ENCODE results near the gene CCN2. TPM values are rescaled to one million over a fixed set of nuclear protein-coding genes. Genes with fewer than 3 reads are reported as not detected.

Gene CCN2, protein sequence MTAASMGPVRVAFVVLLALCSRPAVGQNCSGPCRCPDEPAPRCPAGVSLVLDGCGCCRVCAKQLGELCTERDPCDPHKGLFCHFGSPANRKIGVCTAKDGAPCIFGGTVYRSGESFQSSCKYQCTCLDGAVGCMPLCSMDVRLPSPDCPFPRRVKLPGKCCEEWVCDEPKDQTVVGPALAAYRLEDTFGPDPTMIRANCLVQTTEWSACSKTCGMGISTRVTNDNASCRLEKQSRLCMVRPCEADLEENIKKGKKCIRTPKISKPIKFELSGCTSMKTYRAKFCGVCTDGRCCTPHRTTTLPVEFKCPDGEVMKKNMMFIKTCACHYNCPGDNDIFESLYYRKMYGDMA
- not detected in 2 replicates for total RNA-seq

DNA sequence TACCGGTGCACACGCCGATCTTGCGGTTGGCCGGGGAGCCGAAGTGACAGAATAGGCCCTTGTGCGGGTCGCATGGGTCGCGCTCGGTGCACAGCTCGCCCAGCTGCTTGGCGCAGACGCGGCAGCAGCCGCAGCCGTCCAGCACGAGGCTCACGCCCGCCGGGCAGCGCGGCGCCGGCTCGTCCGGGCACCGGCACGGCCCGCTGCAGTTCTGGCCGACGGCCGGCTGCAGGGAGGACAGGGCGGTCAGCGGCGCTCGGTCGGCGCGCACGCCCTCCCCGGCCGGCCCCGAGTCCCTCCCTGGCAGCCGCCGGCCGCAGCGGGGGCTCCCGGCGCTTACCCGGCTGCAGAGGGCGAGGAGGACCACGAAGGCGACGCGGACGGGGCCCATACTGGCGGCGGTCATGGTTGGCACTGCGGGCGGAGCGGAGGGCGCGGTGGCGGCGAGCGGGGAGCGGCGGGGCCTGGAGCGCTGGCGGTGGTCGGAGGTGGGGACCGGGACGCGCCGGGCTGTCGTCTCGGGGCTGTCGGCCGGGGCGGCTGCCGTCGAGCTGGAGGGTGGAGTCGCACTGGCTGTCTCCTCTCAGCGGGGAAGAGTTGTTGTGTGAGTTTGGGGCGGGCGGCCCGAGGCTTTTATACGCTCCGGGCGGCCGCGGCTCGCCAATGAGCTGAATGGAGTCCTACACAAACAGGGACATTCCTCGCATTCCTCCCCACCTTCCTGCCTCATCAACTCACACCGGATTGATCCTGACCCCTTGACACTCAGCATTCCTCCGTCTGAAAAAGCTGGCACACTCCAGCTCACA lies at the start of gene CCN2:
Gene CCN2 (minus strand): TSS at position 606 of the 809 bp plus-strand sequence. CDS start 200 bp downstream, at position 406.
- intact Hi-C loops (cut with micrococcal nuclease), result no loop called here
- no peaks in the 10 kb centered on the region for H3K36me3 Mint-ChIP-seq (ENCODE audit: low read depth)
- no peak for DNase-seq (ENCODE audit: low spot score)
- peaks cover 75% of the 10 kb centered on the region for H3K27me3 Mint-ChIP-seq (ENCODE audit: low read depth)
- H3K27ac Mint-ChIP-seq, result no peak within 1 kb of the TSS
- peaks cover 5% of the 10 kb centered on the region for H3K4me1 Mint-ChIP-seq (ENCODE audit: low read depth)
- peak within 1 kb of the TSS; percentile 76 for H3K4me3 Mint-ChIP-seq (ENCODE audit: low read depth)
- no peaks in the 10 kb centered on the region for H3K9me3 Mint-ChIP-seq

DNA sequence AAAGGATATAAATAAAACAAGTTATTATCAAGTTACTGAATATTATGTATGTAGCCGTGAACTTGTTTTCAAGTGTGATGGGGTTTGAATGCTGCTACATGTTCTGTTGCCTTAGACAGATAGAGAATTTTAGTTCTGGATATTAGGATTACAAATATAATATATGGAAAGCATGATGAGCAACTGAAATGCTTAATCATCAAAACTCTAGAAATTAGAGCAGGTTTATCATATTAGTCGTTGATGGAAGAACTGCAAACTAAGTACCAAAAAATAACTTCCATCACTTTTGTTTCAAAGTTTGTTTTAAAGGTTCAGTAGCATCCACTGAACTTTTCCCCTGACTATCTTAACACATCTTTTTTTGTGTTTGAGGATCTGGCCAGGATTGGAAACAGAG lies 49.1 kb upstream of the CCN2 start:
- no peak for DNase-seq (ENCODE audit: low spot score)
- no peaks in the 10 kb centered on the region for H3K27me3 Mint-ChIP-seq (ENCODE audit: low read depth)
- intact Hi-C loops (cut with micrococcal nuclease), result no loop called here
- no peaks in the 10 kb centered on the region for H3K36me3 Mint-ChIP-seq (ENCODE audit: low read depth)
- H3K27ac Mint-ChIP-seq, result no peak overlapping the region
- no peaks in the 10 kb centered on the region for H3K4me1 Mint-ChIP-seq (ENCODE audit: low read depth)
- no peak overlapping the region for H3K4me3 Mint-ChIP-seq (ENCODE audit: low read depth)
- H3K9me3 Mint-ChIP-seq, result peaks cover 5% of the 10 kb centered on the region

DNA sequence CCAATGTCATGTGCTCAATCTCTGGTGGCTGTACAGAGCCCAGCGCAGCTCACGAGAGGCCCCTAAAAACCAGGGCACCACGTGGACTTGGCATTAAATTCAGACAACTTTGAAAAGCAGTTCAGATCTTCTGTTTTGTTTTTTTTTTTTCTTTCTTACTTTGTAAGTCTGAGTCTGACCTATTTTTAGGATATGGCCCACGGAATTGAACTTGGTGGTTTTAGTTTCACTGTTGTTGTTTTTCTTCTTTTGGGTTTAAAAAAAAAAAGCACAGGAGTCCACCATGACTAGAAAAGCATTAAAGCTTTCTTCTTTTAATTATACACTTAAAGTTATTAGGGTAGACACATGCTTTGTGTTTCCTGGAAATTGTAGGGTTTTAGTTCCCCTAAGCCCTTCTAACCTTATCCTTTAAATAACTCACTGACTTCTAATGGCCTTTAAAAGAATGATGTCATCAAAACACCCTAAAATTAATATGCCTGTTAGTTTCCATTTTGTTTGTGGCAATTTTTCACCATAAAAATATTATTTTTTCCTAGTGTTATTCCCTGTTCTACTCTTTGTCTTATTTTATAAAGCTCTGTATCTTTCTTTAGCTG lies 48.5 kb upstream of the CCN2 start:
- no peak overlapping the region for H3K27ac Mint-ChIP-seq
- intact Hi-C loops (cut with micrococcal nuclease), result no loop called here

DNA sequence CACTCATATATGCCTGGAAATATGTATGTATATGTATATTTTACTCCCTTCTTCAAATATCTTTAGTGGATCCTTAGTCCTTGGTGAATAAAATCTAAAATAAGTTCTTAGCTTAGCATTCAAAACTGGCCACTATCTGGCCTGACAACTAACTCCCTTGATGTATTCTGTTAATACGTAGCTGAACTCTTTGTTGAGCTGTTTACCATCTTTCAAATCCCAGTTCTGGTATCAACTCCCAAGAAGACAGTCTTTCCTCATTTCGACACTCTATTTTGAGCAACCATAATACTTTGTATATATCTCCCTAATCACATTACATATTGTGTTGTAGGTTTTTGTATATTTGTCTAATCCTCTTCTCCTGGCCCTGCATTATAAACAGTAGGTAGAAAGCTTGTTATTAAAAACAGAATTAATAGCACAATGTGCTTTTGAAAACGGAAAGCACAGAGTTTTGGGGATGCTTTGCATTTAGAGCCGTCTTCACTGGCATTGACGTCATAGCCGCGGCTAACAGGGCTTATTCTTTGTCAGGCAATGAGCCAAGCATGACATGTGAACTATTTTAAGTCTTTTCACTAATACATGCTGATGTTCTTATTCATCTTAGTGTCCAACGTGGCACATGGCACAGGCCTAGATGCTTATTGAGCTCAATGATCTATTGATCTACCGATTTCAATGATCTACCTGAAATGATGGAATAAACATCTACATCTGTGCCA lies 47.2 kb upstream of the CCN2 start:
- H3K36me3 Mint-ChIP-seq (ENCODE audit: low read depth), result no peaks in the 10 kb centered on the region
- intact Hi-C loops (cut with micrococcal nuclease), result no loop called here
- no peaks in the 10 kb centered on the region for H3K4me1 Mint-ChIP-seq (ENCODE audit: low read depth)
- peaks cover under 1% of the 10 kb centered on the region for H3K9me3 Mint-ChIP-seq
- no peak for DNase-seq (ENCODE audit: low spot score)
- H3K4me3 Mint-ChIP-seq (ENCODE audit: low read depth), result no peak overlapping the region
- H3K27ac Mint-ChIP-seq, result no peak overlapping the region
- H3K27me3 Mint-ChIP-seq (ENCODE audit: low read depth), result no peaks in the 10 kb centered on the region

More for the DNA sequence above, 48.5 kb upstream of the CCN2 start:
- no peaks in the 10 kb centered on the region for H3K36me3 Mint-ChIP-seq (ENCODE audit: low read depth)
- no peaks in the 10 kb centered on the region for H3K27me3 Mint-ChIP-seq (ENCODE audit: low read depth)
- H3K9me3 Mint-ChIP-seq, result peaks cover 5% of the 10 kb centered on the region
- no peak overlapping the region for H3K4me3 Mint-ChIP-seq (ENCODE audit: low read depth)
- H3K4me1 Mint-ChIP-seq (ENCODE audit: low read depth), result no peaks in the 10 kb centered on the region
- DNase-seq (ENCODE audit: low spot score), result no peak

DNA sequence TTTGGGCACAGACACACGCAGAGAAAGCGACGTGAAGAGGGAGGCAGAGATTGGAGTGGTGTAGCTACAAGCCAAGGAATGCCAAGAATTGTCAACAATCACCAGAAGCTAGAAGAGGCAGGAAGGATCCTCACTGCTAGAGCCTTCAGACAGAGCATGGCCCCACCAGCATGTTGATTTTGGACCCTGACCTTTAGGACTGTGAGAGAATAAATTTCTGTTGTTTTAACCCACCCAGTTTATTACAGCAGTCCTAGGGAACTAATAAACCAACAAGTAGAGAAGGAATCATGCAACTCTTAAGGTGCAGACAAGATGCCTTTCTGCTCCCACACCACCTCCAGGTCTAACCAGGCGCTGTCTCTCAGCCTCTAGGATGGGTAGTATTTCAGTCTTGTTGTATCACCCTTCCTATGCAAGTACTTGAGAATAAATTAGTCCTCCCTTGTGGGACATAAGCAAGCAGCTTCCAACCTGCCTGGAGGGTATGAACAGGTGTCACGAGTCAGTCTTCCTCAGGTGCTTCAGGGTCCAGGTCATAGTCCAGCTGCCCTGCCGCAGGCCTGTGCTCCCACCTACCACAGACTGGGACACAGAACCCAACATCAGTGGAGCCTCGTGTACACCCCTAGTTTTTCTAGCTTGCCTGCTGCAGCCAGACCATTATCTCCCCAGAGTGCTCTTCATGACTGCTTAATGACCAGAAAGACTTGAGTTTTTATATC lies 46.4 kb upstream of the CCN2 start:
- DNase-seq (ENCODE audit: low spot score), result no peak
- H3K27ac Mint-ChIP-seq, result no peak overlapping the region
- no peaks in the 10 kb centered on the region for H3K27me3 Mint-ChIP-seq (ENCODE audit: low read depth)
- H3K4me1 Mint-ChIP-seq (ENCODE audit: low read depth), result no peaks in the 10 kb centered on the region
- no peaks in the 10 kb centered on the region for H3K9me3 Mint-ChIP-seq
- no peaks in the 10 kb centered on the region for H3K36me3 Mint-ChIP-seq (ENCODE audit: low read depth)
- H3K4me3 Mint-ChIP-seq (ENCODE audit: low read depth), result no peak overlapping the region
- intact Hi-C loops (cut with micrococcal nuclease), result no loop called here

DNA sequence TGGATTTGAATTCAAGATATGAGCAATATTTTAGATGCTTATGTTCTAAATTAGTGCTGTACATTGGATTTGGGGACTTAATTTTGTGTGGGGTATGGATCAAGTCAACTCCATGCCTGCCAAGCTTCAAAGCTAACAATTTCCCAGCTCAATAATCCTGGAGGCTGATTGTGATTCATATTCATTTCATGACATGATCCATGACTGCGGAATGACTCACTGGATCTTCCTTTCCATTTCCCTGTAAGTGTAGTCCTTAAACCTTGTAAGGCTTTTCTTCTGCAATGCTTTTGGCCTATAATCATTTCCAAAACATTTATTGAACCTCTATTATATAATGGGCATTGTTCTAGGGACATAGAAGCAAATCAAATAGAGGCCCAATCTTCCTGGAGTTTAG lies 44.7 kb upstream of the CCN2 start:
- intact Hi-C loops (cut with micrococcal nuclease), result no loop called here

DNA sequence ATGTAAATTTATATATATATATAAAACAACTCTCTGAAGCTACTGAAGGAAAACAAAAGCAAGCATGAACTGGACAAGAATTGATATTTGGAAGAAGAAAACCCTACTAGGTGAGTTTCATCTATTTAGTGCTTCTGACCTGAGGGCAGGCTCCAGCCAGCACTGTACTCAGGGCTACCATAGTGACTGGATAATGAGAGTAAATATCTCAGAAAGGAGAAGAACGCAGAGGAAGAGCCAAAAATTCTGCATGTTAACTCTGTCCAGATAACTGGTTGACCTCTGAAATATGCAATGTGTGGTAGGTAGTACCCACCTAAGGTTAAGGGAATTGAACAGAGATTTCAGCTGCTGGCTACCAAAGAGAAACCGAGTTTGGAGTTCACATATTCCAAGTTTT lies 41.4 kb upstream of the CCN2 start:
- Mint-ChIP-seq H3K27ac (no peak overlapping the region), H3K4me3 (ENCODE audit: low read depth) (no peak overlapping the region), H3K27me3 (ENCODE audit: low read depth) (no peaks in the 10 kb centered on the region), H3K36me3 (ENCODE audit: low read depth) (no peaks in the 10 kb centered on the region), H3K4me1 (ENCODE audit: low read depth) (no peaks in the 10 kb centered on the region), H3K9me3 (no peaks in the 10 kb centered on the region)
- intact Hi-C loops (cut with micrococcal nuclease), result no loop called here
- no peak for DNase-seq (ENCODE audit: low spot score)

More for the DNA sequence above, 44.7 kb upstream of the CCN2 start:
- no peak for DNase-seq (ENCODE audit: low spot score)
- H3K4me1 Mint-ChIP-seq (ENCODE audit: low read depth), result no peaks in the 10 kb centered on the region
- H3K27me3 Mint-ChIP-seq (ENCODE audit: low read depth), result no peaks in the 10 kb centered on the region
- H3K27ac Mint-ChIP-seq, result no peak overlapping the region
- no peak overlapping the region for H3K4me3 Mint-ChIP-seq (ENCODE audit: low read depth)
- H3K9me3 Mint-ChIP-seq, result no peaks in the 10 kb centered on the region
- H3K36me3 Mint-ChIP-seq (ENCODE audit: low read depth), result no peaks in the 10 kb centered on the region

DNA sequence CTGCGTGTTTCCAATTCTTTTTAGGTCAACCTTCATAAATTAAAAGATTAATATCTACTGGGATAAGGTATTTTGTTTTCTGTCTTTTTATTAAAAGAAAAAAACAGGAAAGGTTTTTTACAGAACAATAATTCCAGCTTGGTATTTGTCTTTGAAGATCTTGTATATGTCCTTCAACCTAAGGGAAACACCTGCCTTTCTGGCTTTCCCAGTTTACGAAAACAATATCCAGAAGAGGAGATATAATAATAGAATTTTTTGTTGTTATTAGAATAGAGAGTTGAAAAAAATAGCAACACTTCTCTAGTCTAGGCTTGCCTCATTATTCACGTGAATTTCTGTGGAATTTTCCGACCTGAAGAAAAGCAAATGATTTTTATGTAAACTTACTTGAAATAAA lies 37.9 kb upstream of the CCN2 start:
- no peaks in the 10 kb centered on the region for H3K9me3 Mint-ChIP-seq
- H3K27ac Mint-ChIP-seq, result no peak overlapping the region
- no peaks in the 10 kb centered on the region for H3K36me3 Mint-ChIP-seq (ENCODE audit: low read depth)
- peaks cover 1% of the 10 kb centered on the region for H3K27me3 Mint-ChIP-seq (ENCODE audit: low read depth)
- H3K4me1 Mint-ChIP-seq (ENCODE audit: low read depth), result no peaks in the 10 kb centered on the region
- no peak for DNase-seq (ENCODE audit: low spot score)
- intact Hi-C loops (cut with micrococcal nuclease), result no loop called here
- H3K4me3 Mint-ChIP-seq (ENCODE audit: low read depth), result no peak overlapping the region

DNA sequence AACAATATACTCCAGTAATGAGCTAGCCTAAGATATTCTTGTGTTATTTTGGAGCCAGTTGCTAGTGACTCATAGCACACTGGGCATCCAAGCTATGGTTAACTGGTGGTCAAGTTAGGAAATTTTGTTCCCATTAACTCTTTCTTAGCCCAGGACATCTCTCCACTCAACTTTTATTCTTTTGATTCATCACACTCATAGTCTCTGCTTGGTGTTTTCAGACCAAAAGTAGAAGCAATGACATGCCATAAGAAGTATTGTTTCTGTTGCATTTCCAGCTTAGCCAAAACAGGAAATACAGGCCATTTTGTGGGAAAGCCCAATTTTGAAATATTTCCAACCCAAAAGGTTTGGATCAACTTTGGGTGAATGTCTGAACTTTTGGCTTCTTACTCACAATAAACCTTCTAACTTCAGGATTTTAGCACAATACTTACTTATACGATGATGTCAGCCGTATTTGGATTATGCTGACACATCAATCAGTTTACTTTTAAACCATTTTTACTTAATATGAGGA lies 31.6 kb upstream of the CCN2 start:
- no peak overlapping the region for H3K4me3 Mint-ChIP-seq (ENCODE audit: low read depth)

DNA sequence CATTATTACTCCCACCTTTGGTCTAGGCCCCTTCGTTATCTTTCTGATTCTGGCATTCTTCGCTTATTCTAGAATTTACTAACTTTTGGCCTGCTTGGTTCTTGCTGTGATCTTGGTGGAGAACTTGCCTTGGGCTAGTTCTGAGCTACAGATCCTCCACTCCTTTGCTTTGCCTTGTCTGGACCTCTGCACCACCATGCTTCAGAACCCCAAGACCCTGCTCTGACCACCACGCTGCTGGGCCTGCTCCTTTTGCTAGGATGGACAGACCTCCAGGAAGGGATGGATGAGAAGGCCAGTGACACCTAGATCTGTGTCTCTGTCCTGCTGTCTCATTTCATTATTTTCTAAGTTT lies 30.4 kb upstream of the CCN2 start:
- H3K4me3 Mint-ChIP-seq (ENCODE audit: low read depth), result no peak overlapping the region
- no peaks in the 10 kb centered on the region for H3K36me3 Mint-ChIP-seq (ENCODE audit: low read depth)
- intact Hi-C loops (cut with micrococcal nuclease), result no loop called here
- H3K27ac Mint-ChIP-seq, result no peak overlapping the region
- no peaks in the 10 kb centered on the region for H3K4me1 Mint-ChIP-seq (ENCODE audit: low read depth)
- DNase-seq (ENCODE audit: low spot score), result no peak
- H3K27me3 Mint-ChIP-seq (ENCODE audit: low read depth), result peaks cover 1% of the 10 kb centered on the region
- no peaks in the 10 kb centered on the region for H3K9me3 Mint-ChIP-seq

More for the DNA sequence above, 31.6 kb upstream of the CCN2 start:
- Mint-ChIP-seq H3K9me3 (no peaks in the 10 kb centered on the region), H3K27ac (no peak overlapping the region), H3K27me3 (ENCODE audit: low read depth) (peaks cover 1% of the 10 kb centered on the region), H3K4me1 (ENCODE audit: low read depth) (no peaks in the 10 kb centered on the region), H3K36me3 (ENCODE audit: low read depth) (no peaks in the 10 kb centered on the region)
- no peak for DNase-seq (ENCODE audit: low spot score)
- intact Hi-C loops (cut with micrococcal nuclease), result no loop called here

DNA sequence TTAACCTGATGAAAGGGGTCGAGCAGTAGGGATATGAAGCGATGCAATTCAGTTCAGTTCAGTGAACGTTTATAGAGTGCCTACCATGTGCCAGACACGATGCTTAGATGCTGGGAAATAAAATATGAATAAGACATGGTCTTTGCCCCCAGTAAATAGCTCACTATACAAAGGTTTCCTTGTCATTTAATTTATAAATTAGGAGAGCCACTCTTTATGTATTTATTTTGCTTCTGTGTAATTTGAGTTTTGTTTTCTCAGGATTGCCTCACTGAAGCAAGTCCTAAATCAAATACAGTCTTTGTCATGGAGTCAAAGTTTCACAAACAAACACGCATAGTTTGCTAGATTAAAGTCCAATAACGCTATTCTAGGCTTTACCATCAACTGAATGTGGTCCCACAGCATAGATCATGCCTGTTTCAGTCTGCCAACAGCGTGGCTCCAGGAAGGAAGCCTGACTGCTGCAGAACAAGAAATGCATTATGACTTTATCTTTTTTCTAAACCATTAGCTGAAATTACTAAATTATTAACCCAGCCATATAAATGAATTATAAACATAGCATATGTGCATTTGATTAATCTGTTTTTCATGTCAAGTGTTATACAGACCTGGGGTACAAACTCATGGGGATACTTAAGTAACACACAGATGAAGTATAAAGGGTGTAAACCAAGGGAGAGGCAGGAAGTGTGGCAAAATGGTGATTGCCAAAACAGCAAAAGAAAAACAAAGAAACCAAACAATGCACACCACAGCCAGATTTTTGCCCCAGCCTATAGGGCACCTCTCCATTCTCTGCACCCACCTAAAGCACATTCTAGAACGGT lies 29.8 kb upstream of the CCN2 start:
- no peaks in the 10 kb centered on the region for H3K36me3 Mint-ChIP-seq (ENCODE audit: low read depth)
- peaks cover 1% of the 10 kb centered on the region for H3K27me3 Mint-ChIP-seq (ENCODE audit: low read depth)
- no peaks in the 10 kb centered on the region for H3K9me3 Mint-ChIP-seq
- H3K27ac Mint-ChIP-seq, result no peak overlapping the region
- no peak for DNase-seq (ENCODE audit: low spot score)
- H3K4me3 Mint-ChIP-seq (ENCODE audit: low read depth), result no peak overlapping the region
- intact Hi-C loops (cut with micrococcal nuclease), result no loop called here
- no peaks in the 10 kb centered on the region for H3K4me1 Mint-ChIP-seq (ENCODE audit: low read depth)

Data from activated T-helper 2 cell treated with anti-CD3 and anti-CD28 coated beads, Interferon-gamma antibody, Interleukin-2, Interleukin-4, amounts not matched to agents 10 μg/mL and 5 μg/mL and 100 μg/mL, durations not matched to agents 14 hours and 24 hours and 36 hours (primary cell).